B cell (primary cell): ENCODE data around the gene GPC5. TPM values are rescaled to one million over a fixed set of nuclear protein-coding genes. Genes with fewer than 3 reads are reported as not detected.

ENCODE experiments used
- ATAC-seq: fragments of 200-7000 bp; cut with Tn5 transposase; one replicate; pipeline ENCODE4 v1.10.0; 2021; ENCODE audit warnings: low read depth, mild to moderate bottlenecking, moderate number of reproducible peaks, moderate library complexity
- CTCF ChIA-PET: fragments of 350-600 bp; sonication (Branson Sonifier 250); formaldehyde crosslinking; loops from one replicate; lab custom pipeline; 2021; ENCODE audit warnings: antibody characterized with exemption, inconsistent platforms; lab: Charles Lee
- POLR2A ChIA-PET: fragments of 350-600 bp; sonication (Branson Sonifier 250); formaldehyde crosslinking; loops from one replicate; lab custom pipeline; 2021; ENCODE audit warnings: antibody characterized with exemption; lab: Charles Lee
- DNase-seq: peaks from one replicate; pipeline ENCODE4 v3.0.0; 2013
- H2AFZ ChIP-seq: 2 replicates; pipeline ENCODE4 v1.6.1; 2012; ENCODE audit warnings: mild to moderate bottlenecking, low read depth, low read length; ENCODE audit not compliant: insufficient read depth, poor library complexity, severe bottlenecking
- H3K27ac ChIP-seq, 2 donors: 1 replicate in 1 of 2; 2 replicates in 1 of 2; pipeline ENCODE4 v1.5.1; 2012 to 2013; ENCODE audit warnings: low read length in 2 of 2, mild to moderate bottlenecking in 2 of 2, moderate library complexity in 1 of 2
- H3K27me3 ChIP-seq, 4 experiments: fragments of 200-600 bp in 1 of 4; sonication (generic) in 1 of 4; replicated peaks in 1 of 4; 1 replicate in 2 of 4; 2 replicates in 2 of 4; pipeline versions ENCODE4 v1.6.1 to v1.7.0; 2013 to 2016; ENCODE audit warnings: low read length in 3 of 4, mild to moderate bottlenecking in 2 of 4, mixed read lengths in 1 of 4, moderate library complexity in 1 of 4; ENCODE audit not compliant: insufficient read depth in 4 of 4, control insufficient read depth in 3 of 4; ENCODE audit errors: control extremely low read depth in 1 of 4
- H3K36me3 ChIP-seq, 2 experiments: replicated peaks in 1 of 2; 1 replicate in 1 of 2; 2 replicates in 1 of 2; pipeline versions ENCODE4 v1.6.1 to v1.7.1; 2013; ENCODE audit warnings: low read length in 1 of 2; ENCODE audit not compliant: insufficient read depth in 2 of 2, control insufficient read depth in 1 of 2; ENCODE audit errors: control extremely low read depth in 1 of 2, extremely low read depth in 1 of 2
- H3K4me1 ChIP-seq, 2 donors: fragments of 200-600 bp in 1 of 2; sonication (generic) in 1 of 2; 1 replicate in 1 of 2; 2 replicates in 1 of 2; pipeline versions ENCODE4 v1.5.1 to v1.6.1; 2013 to 2017; ENCODE audit warnings: low read length in 2 of 2; ENCODE audit not compliant: control insufficient read depth in 2 of 2, insufficient read depth in 2 of 2
- H3K4me2 ChIP-seq: replicated peaks from 2 replicates; pipeline ENCODE3; 2012; ENCODE audit warnings: mild to moderate bottlenecking, low read depth, low read length; ENCODE audit not compliant: poor library complexity, severe bottlenecking
- H3K4me3 ChIP-seq, 5 experiments: fragments of 200-600 bp in 1 of 5; sonication (generic) in 1 of 5; 1 replicate in 3 of 5; 2 replicates in 2 of 5; pipeline versions ENCODE4 v1.5.1 to v1.7.0; 2011 to 2016; ENCODE audit warnings: low read length in 4 of 5, mild to moderate bottlenecking in 4 of 5, low read depth in 2 of 5, control low read depth in 1 of 5, moderate library complexity in 1 of 5; ENCODE audit not compliant: insufficient read depth in 1 of 5; ENCODE audit errors: control extremely low read depth in 1 of 5, extremely low read depth in 1 of 5
- H3K79me2 ChIP-seq: fragments of 200-600 bp; sonication (generic); one replicate; pipeline ENCODE4 v1.6.0; 2016; ENCODE audit warnings: low read length; ENCODE audit not compliant: control insufficient read depth, insufficient read depth
- H3K9ac ChIP-seq: fragments of 200-600 bp; sonication (generic); 2 replicates; pipeline ENCODE4 v1.6.1; 2017; ENCODE audit warnings: mild to moderate bottlenecking, low read length, moderate library complexity
- H3K9me3 ChIP-seq, 3 donors: one replicate each; pipeline versions ENCODE4 v1.6.1 to v1.7.1; 2013; ENCODE audit warnings: low read length in 2 of 3; ENCODE audit not compliant: control insufficient read depth in 2 of 3, insufficient read depth in 1 of 3; ENCODE audit errors: control extremely low read depth in 1 of 3
- H4K20me1 ChIP-seq: 2 replicates; pipeline ENCODE4 v1.6.0; 2012; ENCODE audit warnings: mild to moderate bottlenecking, low read length; ENCODE audit not compliant: insufficient read depth, control insufficient read depth, poor library complexity, severe bottlenecking
- H3K27ac Mint-ChIP-seq: one replicate; pipeline ENCODE4 v1.8.0; 2021; ENCODE audit warnings: mixed read lengths
- H3K27me3 Mint-ChIP-seq: one replicate; pipeline ENCODE4 v1.8.0; 2021; ENCODE audit warnings: mixed read lengths
- H3K4me1 Mint-ChIP-seq: one replicate; pipeline ENCODE4 v1.8.0; 2021; ENCODE audit warnings: mixed read lengths
- H3K4me3 Mint-ChIP-seq: one replicate; pipeline ENCODE4 v1.8.0; 2021; ENCODE audit warnings: mixed read lengths
- H3K9me3 Mint-ChIP-seq: one replicate; pipeline ENCODE4 v1.8.0; 2022; ENCODE audit warnings: mixed read lengths; ENCODE audit not compliant: insufficient read depth
- EZH2 ChIP-seq: IDR thresholded peaks from 2 replicates; pipeline ENCODE4 v1.6.1; 2012; ENCODE audit warnings: borderline replicate concordance, low read depth, mild to moderate bottlenecking, moderate library complexity, low read length; ENCODE audit not compliant: insufficient read depth, poor library complexity, severe bottlenecking
- WGBS: methylation state at CpG from one replicate; pipeline ENCODE4 v1.1.5; 2013; ENCODE audit warnings: missing lambda C conversion rate; ENCODE audit not compliant: insufficient coverage; 5-methylcytosine and 5-hydroxymethylcytosine counted together
- intact Hi-C: fragments of 100-400 bp; cut with micrococcal nuclease; formaldehyde crosslinking; loops from one replicate; pipeline ENCODE4 v1.10.0; 2022
- polyA plus RNA-seq: library from polyadenylated mRNA; depleted of rRNA; stranded (reverse); fragments of >200 nt; gene quantifications from 2 replicates; pipeline ENCODE4 v1.2.3, GENCODE V29; 2012
- total RNA-seq, 2 donors: library from RNA; stranded (reverse); fragments of 120-200 nt in 1 of 2; gene quantifications; 1 replicate in 1 of 2; 2 replicates in 1 of 2; pipeline versions ENCODE4 v1.2.3 to v1.2.4, GENCODE V29; 2013 to 2022
- TF ChIP-seq, protein P1 (sequence below): fragments of 200-600 bp; IDR thresholded peaks from one replicate; pipeline ENCODE4 v1.8.0; 2022; ENCODE audit warnings: antibody characterized with exemption, mild to moderate bottlenecking

Gene GPC5
- total and polyA plus RNA-seq, 2 donors (not counting 1 experiment from before 2014, with no cell fraction given): 0.15 to 0.30 TPM

DNA sequence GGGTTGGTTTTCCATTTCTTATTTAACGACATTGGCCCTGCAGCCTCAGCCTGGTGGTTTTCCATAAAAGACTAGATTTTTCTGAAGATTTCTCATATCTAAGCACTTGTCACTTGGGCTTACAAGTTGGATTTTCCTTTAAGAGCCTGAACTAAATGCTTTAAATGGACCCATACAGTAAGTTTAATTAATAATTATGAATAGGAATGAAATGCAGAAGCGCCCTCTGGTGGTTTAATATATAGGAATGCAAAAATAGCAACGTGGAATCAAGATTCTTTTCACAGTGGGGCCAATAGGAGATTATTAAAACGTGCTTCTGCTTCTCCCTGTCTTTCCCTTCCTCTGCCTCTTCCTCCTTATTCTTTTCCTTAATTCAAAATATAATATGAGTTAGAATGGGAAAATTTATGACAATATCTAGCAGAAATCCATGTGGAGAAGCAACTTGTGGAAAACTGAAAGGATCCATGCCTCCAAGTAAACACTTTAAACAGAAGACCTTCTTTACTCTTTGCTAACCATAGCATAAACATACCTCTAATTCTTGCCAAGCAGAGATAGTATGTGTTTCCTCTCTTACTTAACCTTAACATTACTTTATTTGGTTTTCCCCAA, 324.0 kb downstream of the GPC5 start:
- no peak overlapping the region for H3K4me3 ChIP-seq
- no peak overlapping the region for H3K27ac Mint-ChIP-seq
- ATAC-seq (no peak), DNase-seq (peak; percentile 17)
- no peaks in the 10 kb centered on the region for H3K79me2 ChIP-seq
- WGBS: 100% methylated on average over 1 of the region's 4 CpGs
- no peaks in the 10 kb centered on the region for H3K4me1 ChIP-seq
- H3K9ac ChIP-seq: no peak overlapping the region
- no peaks in the 10 kb centered on the region for H3K9me3 Mint-ChIP-seq
- H4K20me1 ChIP-seq: no peaks in the 10 kb centered on the region
- no peaks in the 10 kb centered on the region for H3K36me3 ChIP-seq
- H3K4me1 Mint-ChIP-seq: no peaks in the 10 kb centered on the region
- ChIA-PET POLR2A (no interaction called here), CTCF (interaction anchor here (0.9 to 1.6 kb wide), 5 partner anchors 8 to 587 kb away, joined by 3 to 5 read pairs (median 4); no protein-coding TSS in a partner anchor)
- H3K4me3 Mint-ChIP-seq: no peak overlapping the region
- no peaks in the 10 kb centered on the region for H3K9me3 ChIP-seq
- no peaks in the 10 kb centered on the region for H3K27me3 Mint-ChIP-seq
- no peak overlapping the region for H2AFZ ChIP-seq
- no peaks in the 10 kb centered on the region for H3K27me3 ChIP-seq
- intact Hi-C loops: loop anchor here (1.0 kb wide), 1 partner anchor 347 kb away; no protein-coding TSS in a partner anchor
- H3K27ac ChIP-seq: no peak overlapping the region
- TF ChIP-seq, protein P1, sequence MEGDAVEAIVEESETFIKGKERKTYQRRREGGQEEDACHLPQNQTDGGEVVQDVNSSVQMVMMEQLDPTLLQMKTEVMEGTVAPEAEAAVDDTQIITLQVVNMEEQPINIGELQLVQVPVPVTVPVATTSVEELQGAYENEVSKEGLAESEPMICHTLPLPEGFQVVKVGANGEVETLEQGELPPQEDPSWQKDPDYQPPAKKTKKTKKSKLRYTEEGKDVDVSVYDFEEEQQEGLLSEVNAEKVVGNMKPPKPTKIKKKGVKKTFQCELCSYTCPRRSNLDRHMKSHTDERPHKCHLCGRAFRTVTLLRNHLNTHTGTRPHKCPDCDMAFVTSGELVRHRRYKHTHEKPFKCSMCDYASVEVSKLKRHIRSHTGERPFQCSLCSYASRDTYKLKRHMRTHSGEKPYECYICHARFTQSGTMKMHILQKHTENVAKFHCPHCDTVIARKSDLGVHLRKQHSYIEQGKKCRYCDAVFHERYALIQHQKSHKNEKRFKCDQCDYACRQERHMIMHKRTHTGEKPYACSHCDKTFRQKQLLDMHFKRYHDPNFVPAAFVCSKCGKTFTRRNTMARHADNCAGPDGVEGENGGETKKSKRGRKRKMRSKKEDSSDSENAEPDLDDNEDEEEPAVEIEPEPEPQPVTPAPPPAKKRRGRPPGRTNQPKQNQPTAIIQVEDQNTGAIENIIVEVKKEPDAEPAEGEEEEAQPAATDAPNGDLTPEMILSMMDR: peak; percentile 71
- no peak for TF ChIP-seq EZH2
- no peak overlapping the region for H3K4me2 ChIP-seq

DNA sequence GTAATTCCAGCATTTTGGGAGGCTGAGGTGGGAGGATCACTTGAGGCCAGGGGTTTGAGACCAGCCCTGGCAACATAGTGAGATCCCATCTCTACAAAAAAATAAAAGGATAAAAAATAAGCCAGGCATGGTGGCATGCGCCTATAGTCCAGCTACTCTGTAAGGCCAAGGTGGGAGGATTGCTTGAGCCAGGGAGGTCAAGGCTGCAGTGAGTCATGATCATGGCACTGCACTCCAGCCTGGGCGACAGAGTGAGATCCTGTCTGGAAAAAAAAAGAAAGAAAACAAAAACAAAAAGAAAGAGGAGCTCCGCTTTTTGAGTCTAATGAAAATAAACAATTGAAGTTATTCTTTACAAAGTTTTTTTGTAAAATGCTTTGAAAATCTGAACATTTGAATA, 326.2 kb downstream of the GPC5 start:
- no peak overlapping the region for H3K4me2 ChIP-seq
- no peak overlapping the region for H3K27ac ChIP-seq
- H3K4me1 Mint-ChIP-seq: no peaks in the 10 kb centered on the region
- no peak overlapping the region for H3K4me3 Mint-ChIP-seq
- DNase-seq (no peak), ATAC-seq (no peak)
- 96% methylated on average over 2 of the region's 3 CpGs for WGBS
- no peaks in the 10 kb centered on the region for H3K36me3 ChIP-seq
- POLR2A ChIA-PET: no interaction called here
- H3K27me3 Mint-ChIP-seq: no peaks in the 10 kb centered on the region
- no peaks in the 10 kb centered on the region for H3K79me2 ChIP-seq
- H3K9me3 Mint-ChIP-seq: no peaks in the 10 kb centered on the region
- intact Hi-C loops: no loop called here
- no peaks in the 10 kb centered on the region for H3K27me3 ChIP-seq
- H3K4me3 ChIP-seq: no peak overlapping the region
- CTCF ChIA-PET: interaction anchor here (1.4 kb wide), 1 partner anchor 9 kb away, joined by 4 read pairs; no protein-coding TSS in a partner anchor
- no peaks in the 10 kb centered on the region for H3K4me1 ChIP-seq
- TF ChIP-seq, protein P1: no peak
- no peak for TF ChIP-seq EZH2
- H3K9ac ChIP-seq: no peak overlapping the region
- no peaks in the 10 kb centered on the region for H4K20me1 ChIP-seq
- no peak overlapping the region for H2AFZ ChIP-seq
- H3K9me3 ChIP-seq: no peaks in the 10 kb centered on the region
- no peak overlapping the region for H3K27ac Mint-ChIP-seq
